Adrenal gland (tissue), 12 donors: Measurements from ENCODE around the gene IQGAP3. TPM values are rescaled to one million over a fixed set of nuclear protein-coding genes. Genes with fewer than 3 reads are reported as not detected.

Source experiments
- DNase-seq, 7 donors: peaks; one replicate each; pipeline ENCODE4 v3.0.0-alpha.2; 2019 to 2020
- H3K27ac ChIP-seq, 5 donors: fragments of 200-600 bp; sonication (generic) in 4 of 5; 1 replicate in 3 of 5; 2 replicates in 2 of 5; pipeline versions ENCODE4 v1.5.1 to v1.8.0; 2016 to 2020; ENCODE audit warnings: mild to moderate bottlenecking in 1 of 5
- H3K27me3 ChIP-seq: fragments of 200-600 bp; 2 replicates; pipeline ENCODE4 v1.8.0; 2021
- H3K36me3 ChIP-seq, 2 donors: fragments of 200-600 bp; replicated peaks in 1 of 2; 1 replicate in 1 of 2; 2 replicates in 1 of 2; pipeline versions ENCODE4 v1.5.1 to v1.8.0; 2018 to 2022
- H3K4me1 ChIP-seq, 2 donors: fragments of 200-600 bp; replicated peaks in 1 of 2; 1 replicate in 1 of 2; 2 replicates in 1 of 2; pipeline versions ENCODE4 v1.5.1 to v1.8.0; 2018 to 2021
- H3K4me3 ChIP-seq, 4 donors: fragments of 200-600 bp; sonication (generic) in 3 of 4; one replicate each; pipeline ENCODE4 v1.5.1; 2016 to 2018
- H3K9me3 ChIP-seq, 3 donors: fragments of 200-600 bp; sonication (generic) in 1 of 3; replicated peaks in 1 of 3; 1 replicate in 2 of 3; 2 replicates in 1 of 3; pipeline versions ENCODE4 v1.5.1 to v1.8.0; 2016 to 2021
- POLR2A ChIP-seq, 2 donors: fragments of 450-650 bp; IDR thresholded peaks; one replicate each; pipeline ENCODE4 v1.6.1; 2017; ENCODE audit warnings: antibody characterized with exemption in 2 of 2, mild to moderate bottlenecking in 2 of 2, moderate library complexity in 1 of 2
- WGBS, 4 donors: extraction: QIAGEN DNeasy Blood & Tissue Kit in 2 of 4; methylation state at CpG; one replicate each; pipeline versions ENCODE4 v1.1.5 to v1.1.7; 2013 to 2017; 5-methylcytosine and 5-hydroxymethylcytosine counted together
- intact Hi-C, 2 donors: fragments of 100-400 bp; cut with DNase I; formaldehyde crosslinking; loops; one replicate each; pipeline versions ENCODE4 v1.14.1 to v1.15.0; 2022 to 2023
- polyA plus RNA-seq, 3 donors: library from polyadenylated mRNA; stranded (reverse); fragments of 200-250 nt in 2 of 3; fragments of 350-450 nt in 1 of 3; fragmentation: Illumina TruSeq in 1 of 3; extraction: RNeasy Lipid Tissue Mini Kit (QIAGEN cat#74804) in 1 of 3; gene quantifications; one replicate each; pipeline ENCODE4 v1.2.3, GENCODE V29; 2013 to 2014
- total RNA-seq, 9 donors: library from RNA; depleted of rRNA in 4 of 9; stranded (reverse); fragments of >200 nt in 4 of 9; fragments of 120-200 nt in 1 of 9; fragmentation: NEBNext Ultra II Directional in 1 of 9; extraction: Animal tissue kit (Norgen Biotek cat#: 25700) in 1 of 9; gene quantifications; one replicate each; pipeline versions ENCODE4 v1.1.0 to v1.2.4, GENCODE V29; 2013 to 2023
- TF ChIP-seq, protein P1 (sequence below), 6 experiments: fragments of 450-650 bp in 4 of 6; fragments of 200-600 bp in 2 of 6; sonication (generic) in 1 of 6; IDR thresholded peaks; 1 replicate in 5 of 6; 2 replicates in 1 of 6; pipeline versions ENCODE4 v1.5.1 to v1.8.0; 2016 to 2021; ENCODE audit warnings: antibody characterized with exemption in 6 of 6, mild to moderate bottlenecking in 2 of 6, moderate library complexity in 1 of 6
- donor health status: healthy with polysubstance abuse.
- donor health status: Bipolar disorder and iron deficiency.
- donor health status: DM: yes; HTN: yes; CAD: no.
- donor health status: DM: no; HTN: no; CAD: no.
- donor health status: DM: no; HTN: no; CAD: no.
- donor health status: DM: yes; HTN: yes; CAD: no.

IQGAP3 gene
- total and polyA plus RNA-seq, 12 donors = 0.16 to 5.3 (median 0.80) TPM

DNA sequence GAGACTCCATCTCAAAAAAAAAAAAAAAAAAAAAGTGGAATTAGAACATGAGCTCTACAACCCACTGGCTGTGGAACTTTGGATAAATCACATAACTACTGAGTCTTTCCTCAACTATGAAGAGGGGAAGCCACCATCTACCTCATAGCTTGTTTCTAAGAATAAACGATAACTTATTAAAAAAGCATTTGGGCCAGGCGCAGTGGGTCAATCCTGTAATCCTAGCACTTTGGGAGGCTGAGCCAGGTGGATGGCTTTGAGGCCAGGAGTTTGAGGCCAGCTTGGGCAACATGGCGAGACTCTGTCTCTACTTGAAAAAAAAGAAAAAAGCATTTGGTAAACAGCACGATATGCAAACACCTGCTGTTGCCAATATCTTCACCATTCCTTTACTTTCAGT is 40.0 kb downstream of the IQGAP3 start:
- intact Hi-C loops = no loop called here
- DNase-seq = no peak
- TF ChIP-seq, protein P1, sequence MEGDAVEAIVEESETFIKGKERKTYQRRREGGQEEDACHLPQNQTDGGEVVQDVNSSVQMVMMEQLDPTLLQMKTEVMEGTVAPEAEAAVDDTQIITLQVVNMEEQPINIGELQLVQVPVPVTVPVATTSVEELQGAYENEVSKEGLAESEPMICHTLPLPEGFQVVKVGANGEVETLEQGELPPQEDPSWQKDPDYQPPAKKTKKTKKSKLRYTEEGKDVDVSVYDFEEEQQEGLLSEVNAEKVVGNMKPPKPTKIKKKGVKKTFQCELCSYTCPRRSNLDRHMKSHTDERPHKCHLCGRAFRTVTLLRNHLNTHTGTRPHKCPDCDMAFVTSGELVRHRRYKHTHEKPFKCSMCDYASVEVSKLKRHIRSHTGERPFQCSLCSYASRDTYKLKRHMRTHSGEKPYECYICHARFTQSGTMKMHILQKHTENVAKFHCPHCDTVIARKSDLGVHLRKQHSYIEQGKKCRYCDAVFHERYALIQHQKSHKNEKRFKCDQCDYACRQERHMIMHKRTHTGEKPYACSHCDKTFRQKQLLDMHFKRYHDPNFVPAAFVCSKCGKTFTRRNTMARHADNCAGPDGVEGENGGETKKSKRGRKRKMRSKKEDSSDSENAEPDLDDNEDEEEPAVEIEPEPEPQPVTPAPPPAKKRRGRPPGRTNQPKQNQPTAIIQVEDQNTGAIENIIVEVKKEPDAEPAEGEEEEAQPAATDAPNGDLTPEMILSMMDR (IDR thresholded peaks at IDR 0.05) = no peak
- no peak for TF ChIP-seq POLR2A (IDR thresholded peaks at IDR 0.05)
- Histone ChIP-seq H3K9me3 (no peaks in the 10 kb centered on the region), H3K27ac (no peak overlapping the region), H3K4me1 (no peaks in the 10 kb centered on the region), H3K27me3 (no peaks in the 10 kb centered on the region), H3K4me3 (no peak overlapping the region), H3K36me3 (no peaks in the 10 kb centered on the region)
- 94 to 98% (median 95%) methylated on average over 4 of the region's 4 CpGs for WGBS, 4 donors

DNA sequence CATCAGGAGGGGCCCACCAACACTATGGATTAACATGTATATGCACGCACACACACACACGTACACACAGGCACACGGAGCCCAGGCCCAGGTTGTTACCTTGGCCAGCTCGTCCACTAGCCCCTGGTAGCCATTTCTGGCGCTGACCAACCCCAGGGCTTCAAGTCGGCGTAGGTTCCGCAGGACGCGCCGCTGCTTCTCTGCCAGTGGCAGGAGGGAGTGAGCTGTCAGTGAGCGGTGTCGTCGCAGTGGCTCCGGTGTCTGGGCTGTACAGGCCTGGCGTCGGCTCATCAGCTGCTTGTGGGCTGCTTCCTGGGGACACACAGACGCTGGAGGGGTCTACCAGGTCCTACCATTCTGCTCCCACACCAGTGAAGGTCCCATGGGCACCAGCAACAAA is 42.4 kb downstream of the IQGAP3 start:
- WGBS, 4 donors = 96 to 100% (median 97%) methylated on average over 7 to 18 of the region's 18 CpGs

DNA sequence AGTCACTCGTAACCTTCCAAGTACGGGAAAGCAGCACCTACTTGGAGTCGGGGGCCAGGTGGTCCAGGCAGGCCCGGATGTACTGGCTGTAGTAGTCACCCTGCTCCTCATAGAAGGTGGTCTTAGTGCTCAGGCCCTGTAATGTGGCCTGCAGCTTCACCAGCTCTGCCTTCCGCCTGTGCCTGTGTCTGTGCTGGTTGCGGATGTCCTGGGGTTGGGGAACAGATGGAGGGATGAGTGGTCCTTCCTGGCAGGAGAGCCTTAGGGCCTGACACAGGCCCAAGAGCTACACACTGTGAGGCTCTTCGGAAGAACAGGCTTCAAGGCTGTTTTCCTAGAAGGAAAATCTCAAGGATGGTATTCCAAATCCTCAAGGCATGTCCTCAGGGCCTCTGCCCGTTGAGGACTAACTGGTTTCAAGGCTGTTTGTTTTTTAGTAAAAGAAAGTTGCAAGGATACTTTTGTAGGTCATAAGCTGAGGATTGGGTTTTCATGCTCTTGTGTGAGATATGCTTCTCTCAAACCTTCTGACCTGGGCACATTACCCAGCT is 43.4 kb downstream of the IQGAP3 start:
- no peaks in the 10 kb centered on the region for H3K4me1 ChIP-seq
- no peak overlapping the region for H3K27ac ChIP-seq
- no peaks in the 10 kb centered on the region for H3K27me3 ChIP-seq
- TF ChIP-seq, protein P1 (IDR thresholded peaks at IDR 0.05) = no peak
- TF ChIP-seq POLR2A (IDR thresholded peaks at IDR 0.05) = no peak
- H3K36me3 ChIP-seq = no peaks in the 10 kb centered on the region
- DNase-seq = no peak
- intact Hi-C loops = loop anchor here in 1 of 2 donors (10.0 kb wide), 1 partner anchor 144 kb away; no protein-coding TSS in a partner anchor
- no peaks in the 10 kb centered on the region for H3K9me3 ChIP-seq
- no peak overlapping the region for H3K4me3 ChIP-seq
- 90 to 92% (median 91%) methylated on average over 7 to 8 of the region's 8 CpGs for WGBS, 4 donors

More for the DNA sequence above, 42.4 kb downstream of the IQGAP3 start:
- intact Hi-C loops = no loop called here
- Histone ChIP-seq H3K36me3 (no peaks in the 10 kb centered on the region), H3K9me3 (no peaks in the 10 kb centered on the region), H3K4me3 (no peak overlapping the region), H3K4me1 (no peaks in the 10 kb centered on the region), H3K27me3 (no peaks in the 10 kb centered on the region), H3K27ac (no peak overlapping the region)
- DNase-seq = no peak
- TF ChIP-seq, protein P1 (IDR thresholded peaks at IDR 0.05) = no peak
- no peak for TF ChIP-seq POLR2A (IDR thresholded peaks at IDR 0.05)

DNA sequence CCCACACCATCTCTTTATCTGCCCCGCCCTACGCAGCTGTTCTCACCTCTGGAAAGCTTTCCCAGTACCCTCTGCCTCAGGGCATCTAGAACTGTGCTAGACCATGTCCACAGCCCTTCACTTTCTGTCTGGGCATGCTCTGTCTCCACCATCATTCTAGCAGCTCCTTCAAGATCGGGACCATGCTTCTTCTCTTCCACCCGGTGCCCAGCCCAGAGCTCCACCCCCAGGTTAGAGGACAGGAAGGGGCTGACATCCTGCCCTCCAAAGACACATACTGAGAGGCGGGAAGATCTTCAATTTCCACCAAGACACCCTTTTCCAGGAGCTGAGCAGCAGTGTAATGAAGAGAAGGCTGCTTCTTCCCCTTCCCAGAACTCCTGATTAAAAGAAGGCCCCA is 44.1 kb downstream of the IQGAP3 start:
- no peak for DNase-seq

More for the DNA sequence above, 44.1 kb downstream of the IQGAP3 start:
- H3K4me1 ChIP-seq = no peaks in the 10 kb centered on the region
- H3K27ac ChIP-seq = no peak overlapping the region
- H3K36me3 ChIP-seq = no peaks in the 10 kb centered on the region
- H3K9me3 ChIP-seq = no peaks in the 10 kb centered on the region
- H3K27me3 ChIP-seq = no peaks in the 10 kb centered on the region
- intact Hi-C loops = loop anchor here in 1 of 2 donors (10.0 kb wide), 1 partner anchor 143 kb away; no protein-coding TSS in a partner anchor
- WGBS, 4 donors = 82 to 90% (median 89%) methylated on average over 5 of the region's 5 CpGs
- no peak overlapping the region for H3K4me3 ChIP-seq
- TF ChIP-seq, protein P1 (IDR thresholded peaks at IDR 0.05) = no peak
- no peak for TF ChIP-seq POLR2A (IDR thresholded peaks at IDR 0.05)
